ENCODE data around the gene NASP.

GRCh38 chr1:45586769-45587168 lies 2.9 kb downstream of the NASP start:
- TF ChIP-seq ZBTB43 (CRISPR knock-in tag; IDR thresholded peaks at IDR 0.05), result no peak
- no peak for TF ChIP-seq CTCF (IDR thresholded peaks at IDR 0.05)
- TF ChIP-seq, protein P1, sequence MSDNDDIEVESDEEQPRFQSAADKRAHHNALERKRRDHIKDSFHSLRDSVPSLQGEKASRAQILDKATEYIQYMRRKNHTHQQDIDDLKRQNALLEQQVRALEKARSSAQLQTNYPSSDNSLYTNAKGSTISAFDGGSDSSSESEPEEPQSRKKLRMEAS (CRISPR knock-in tag; IDR thresholded peaks at IDR 0.05), result no peak
- no peak for TF ChIP-seq ZNF423 (CRISPR knock-in tag; IDR thresholded peaks at IDR 0.05)
- TF ChIP-seq TEAD4 (CRISPR knock-in tag; IDR thresholded peaks at IDR 0.05), result no peak

All from WTC11 (cell line).